ENCODE measurements around the gene ITGAX. TPM values are rescaled to one million over a fixed set of nuclear protein-coding genes. Genes with fewer than 3 reads are reported as not detected.
"Not testable (repeated sequence)": the region's sequence is repeated elsewhere in the genome, so short reads cannot be mapped to it uniquely, and the experiment has no call there.

Gene ITGAX
- total and polyA plus RNA-seq, 2 experiments from 2014 or later = not detected

- H3K4me1 ChIP-seq (ENCODE audit: insufficient read depth) = no peaks in the 10 kb centered on the region
Measured at GRCh38 chr16:31332544-31332943, 22.4 kb upstream of the ITGAX start.

GRCh38 chr16:31333686-31334649 is 21.0 kb upstream of the ITGAX start:
- Histone ChIP-seq H3F3A (ENCODE audit: insufficient read depth) (no peaks in the 10 kb centered on the region), H3K9me2 (ENCODE audit: insufficient read depth) (no peaks in the 10 kb centered on the region), H4K20me1 (ENCODE audit: insufficient read depth) (no peaks in the 10 kb centered on the region), H3K79me2 (ENCODE audit: insufficient read depth) (no peaks in the 10 kb centered on the region), H3K9ac (no peak overlapping the region), H2AFZ (no peak overlapping the region), H3K36me3 (ENCODE audit: low read depth) (no peaks in the 10 kb centered on the region), H3K4me3 (no peak overlapping the region), H3K4me2 (ENCODE audit: unreplicated experiment) (no peak overlapping the region), H3K4me1 (ENCODE audit: insufficient read depth) (no peaks in the 10 kb centered on the region), H3K27me3 (replicated peaks; ENCODE audit: insufficient read depth) (peaks cover 37% of the 10 kb centered on the region), H3K9me3 (ENCODE audit: low read depth) (no peaks in the 10 kb centered on the region), H3K27ac (no peak overlapping the region)
- in situ Hi-C loops (cut with MboI) = no loop called here
- WGBS, 2 experiments (ENCODE audit: low coverage in 1 of 2, low lambda C conversion rate in 2 of 2, missing lambda C conversion rate in 2 of 2) = 6 to 7% methylated on average over 5 of the region's 5 CpGs
- DNase-seq = peak; percentile 24
- TF ChIP-seq EZH2phosphoT487 (IDR thresholded peaks at IDR 0.05; ENCODE audit: insufficient read depth, low read depth) (no peak), EZH2 (IDR thresholded peaks at IDR 0.05; ENCODE audit: insufficient read depth, poor library complexity, severe bottlenecking) (no peak)

More at GRCh38 chr16:31332544-31332943, 22.4 kb upstream of the ITGAX start:
- no peak for DNase-seq
- H3K79me2 ChIP-seq (ENCODE audit: insufficient read depth) = no peaks in the 10 kb centered on the region
- no peaks in the 10 kb centered on the region for H3F3A ChIP-seq (ENCODE audit: insufficient read depth)
- no peak overlapping the region for H3K4me3 ChIP-seq
- TF ChIP-seq EZH2phosphoT487 (IDR thresholded peaks at IDR 0.05; ENCODE audit: insufficient read depth, low read depth) = no peak
- TF ChIP-seq EZH2 (IDR thresholded peaks at IDR 0.05; ENCODE audit: insufficient read depth, poor library complexity, severe bottlenecking) = no peak
- no peaks in the 10 kb centered on the region for H3K9me2 ChIP-seq (ENCODE audit: insufficient read depth)
- H3K27ac ChIP-seq = no peak overlapping the region
- H2AFZ ChIP-seq = no peak overlapping the region
- WGBS, 2 experiments (ENCODE audit: low coverage in 1 of 2, low lambda C conversion rate in 2 of 2, missing lambda C conversion rate in 2 of 2) = 66 to 70% methylated on average over 4 of the region's 4 CpGs
- H3K9ac ChIP-seq = no peak overlapping the region
- in situ Hi-C loops (cut with MboI) = no loop called here
- H4K20me1 ChIP-seq (ENCODE audit: insufficient read depth) = no peaks in the 10 kb centered on the region
- no peaks in the 10 kb centered on the region for H3K9me3 ChIP-seq (ENCODE audit: low read depth)
- no peaks in the 10 kb centered on the region for H3K36me3 ChIP-seq (ENCODE audit: low read depth)
- peaks cover 43% of the 10 kb centered on the region for H3K27me3 ChIP-seq (replicated peaks; ENCODE audit: insufficient read depth)
- H3K4me2 ChIP-seq (ENCODE audit: unreplicated experiment) = no peak overlapping the region

- Histone ChIP-seq H3K4me1 (ENCODE audit: insufficient read depth) (no peaks in the 10 kb centered on the region), H3K4me2 (ENCODE audit: unreplicated experiment) (no peak overlapping the region), H2AFZ (no peak overlapping the region), H3K36me3 (ENCODE audit: low read depth) (no peaks in the 10 kb centered on the region), H3K27me3 (replicated peaks; ENCODE audit: insufficient read depth) (peaks cover 31% of the 10 kb centered on the region), H3K27ac (no peak overlapping the region), H3K4me3 (no peak overlapping the region), H3K9me3 (ENCODE audit: low read depth) (no peaks in the 10 kb centered on the region), H3K79me2 (ENCODE audit: insufficient read depth) (no peaks in the 10 kb centered on the region), H3F3A (ENCODE audit: insufficient read depth) (no peaks in the 10 kb centered on the region), H4K20me1 (ENCODE audit: insufficient read depth) (no peaks in the 10 kb centered on the region), H3K9ac (no peak overlapping the region), H3K9me2 (ENCODE audit: insufficient read depth) (no peaks in the 10 kb centered on the region)
- no peak for DNase-seq
- no peak for TF ChIP-seq EZH2 (IDR thresholded peaks at IDR 0.05; ENCODE audit: insufficient read depth, poor library complexity, severe bottlenecking)
- no peak for TF ChIP-seq EZH2phosphoT487 (IDR thresholded peaks at IDR 0.05; ENCODE audit: insufficient read depth, low read depth)
- WGBS, 2 experiments (ENCODE audit: low coverage in 1 of 2, low lambda C conversion rate in 2 of 2, missing lambda C conversion rate in 2 of 2) = 44 to 57% methylated on average over 1 of the region's 1 CpG
- in situ Hi-C loops (cut with MboI) = no loop called here
Measured at GRCh38 chr16:31334934-31335333, 20.0 kb upstream of the ITGAX start.

GRCh38 chr16:31335431-31335830 is 19.5 kb upstream of the ITGAX start:
- peaks cover 26% of the 10 kb centered on the region for H3K27me3 ChIP-seq (replicated peaks; ENCODE audit: insufficient read depth)
- no peak overlapping the region for H3K27ac ChIP-seq
- no peak overlapping the region for H3K4me2 ChIP-seq (ENCODE audit: unreplicated experiment)
- H2AFZ ChIP-seq = no peak overlapping the region
- WGBS, 2 experiments (ENCODE audit: low coverage in 1 of 2, low lambda C conversion rate in 2 of 2, missing lambda C conversion rate in 2 of 2) = 56 to 57% methylated on average over 9 of the region's 9 CpGs
- no peak overlapping the region for H3K4me3 ChIP-seq
- DNase-seq = no peak
- H3K79me2 ChIP-seq (ENCODE audit: insufficient read depth) = no peaks in the 10 kb centered on the region
- no peaks in the 10 kb centered on the region for H3F3A ChIP-seq (ENCODE audit: insufficient read depth)
- no peaks in the 10 kb centered on the region for H3K9me2 ChIP-seq (ENCODE audit: insufficient read depth)
- in situ Hi-C loops (cut with MboI) = no loop called here
- no peaks in the 10 kb centered on the region for H3K4me1 ChIP-seq (ENCODE audit: insufficient read depth)
- H4K20me1 ChIP-seq (ENCODE audit: insufficient read depth) = no peaks in the 10 kb centered on the region
- TF ChIP-seq EZH2phosphoT487 (IDR thresholded peaks at IDR 0.05; ENCODE audit: insufficient read depth, low read depth) (no peak), EZH2 (IDR thresholded peaks at IDR 0.05; ENCODE audit: insufficient read depth, poor library complexity, severe bottlenecking) (no peak)
- H3K36me3 ChIP-seq (ENCODE audit: low read depth) = no peaks in the 10 kb centered on the region
- H3K9ac ChIP-seq = no peak overlapping the region
- no peaks in the 10 kb centered on the region for H3K9me3 ChIP-seq (ENCODE audit: low read depth)

GRCh38 chr16:31338166-31338685 is 16.8 kb upstream of the ITGAX start:
- H3K36me3 ChIP-seq (ENCODE audit: low read depth); H3K9me2 ChIP-seq (ENCODE audit: insufficient read depth); H3F3A ChIP-seq (ENCODE audit: insufficient read depth); H3K27me3 ChIP-seq (replicated peaks; ENCODE audit: insufficient read depth); H3K4me1 ChIP-seq (ENCODE audit: insufficient read depth); DNase-seq; H3K79me2 ChIP-seq (ENCODE audit: insufficient read depth); H2AFZ ChIP-seq; H3K4me3 ChIP-seq; H3K4me2 ChIP-seq (ENCODE audit: unreplicated experiment); H3K9ac ChIP-seq; in situ Hi-C loops (cut with MboI); H3K9me3 ChIP-seq (ENCODE audit: low read depth); H4K20me1 ChIP-seq (ENCODE audit: insufficient read depth); H3K27ac ChIP-seq: not testable (repeated sequence)
- WGBS, 2 experiments (ENCODE audit: low coverage in 1 of 2, low lambda C conversion rate in 2 of 2, missing lambda C conversion rate in 2 of 2) = 20 to 38% methylated on average over 4 of the region's 4 CpGs

All from GM23248 (cell line).